Glutamatergic neuron (in vitro differentiated cells): Measurements from ENCODE around the gene GNPTAB. TPM values are rescaled to one million over a fixed set of nuclear protein-coding genes. Genes with fewer than 3 reads are reported as not detected.

Experiments
- DNase-seq: peaks from one replicate; pipeline ENCODE4 v3.0.0; 2022
- H3K27ac Mint-ChIP-seq: one replicate; pipeline ENCODE4 v1.8.0; 2020; ENCODE audit warnings: mild to moderate bottlenecking, mixed read lengths, inconsistent platforms; ENCODE audit not compliant: unreplicated experiment
- H3K27me3 Mint-ChIP-seq: one replicate; pipeline ENCODE4 v1.8.0; 2020; ENCODE audit warnings: mild to moderate bottlenecking, moderate library complexity, mixed read lengths, inconsistent platforms; ENCODE audit not compliant: unreplicated experiment
- H3K36me3 Mint-ChIP-seq: one replicate; pipeline ENCODE4 v1.8.0; 2020; ENCODE audit warnings: mild to moderate bottlenecking, mixed read lengths, inconsistent platforms; ENCODE audit not compliant: unreplicated experiment
- H3K4me1 Mint-ChIP-seq: one replicate; pipeline ENCODE4 v1.8.0; 2020; ENCODE audit warnings: mild to moderate bottlenecking, low read depth, mixed read lengths, inconsistent platforms; ENCODE audit not compliant: unreplicated experiment
- H3K4me3 Mint-ChIP-seq: one replicate; pipeline ENCODE4 v1.8.0; 2020; ENCODE audit warnings: mild to moderate bottlenecking, mixed read lengths, inconsistent platforms; ENCODE audit not compliant: unreplicated experiment
- H3K9me3 Mint-ChIP-seq: one replicate; pipeline ENCODE4 v1.8.0; 2020; ENCODE audit warnings: mild to moderate bottlenecking, moderate library complexity, mixed read lengths, inconsistent platforms; ENCODE audit not compliant: unreplicated experiment
- total RNA-seq: library from RNA; stranded (reverse); fragmentation: NEBNext Ultra II Directional; extraction: Animal tissue kit (Norgen Biotek cat#: 25700); gene quantifications from one replicate; pipeline ENCODE4 v1.2.1, GENCODE V29; 2021; ENCODE audit not compliant: unreplicated experiment
- TF ChIP-seq, protein P1 (sequence below): fragments of 200-600 bp; sonication (generic); IDR thresholded peaks from one replicate; pipeline ENCODE4 v1.5.0; 2021; ENCODE audit not compliant: partially characterized antibody, unreplicated experiment

GNPTAB gene
- total RNA-seq, 1 donor from 2014 or later = 20.6 TPM

DNA sequence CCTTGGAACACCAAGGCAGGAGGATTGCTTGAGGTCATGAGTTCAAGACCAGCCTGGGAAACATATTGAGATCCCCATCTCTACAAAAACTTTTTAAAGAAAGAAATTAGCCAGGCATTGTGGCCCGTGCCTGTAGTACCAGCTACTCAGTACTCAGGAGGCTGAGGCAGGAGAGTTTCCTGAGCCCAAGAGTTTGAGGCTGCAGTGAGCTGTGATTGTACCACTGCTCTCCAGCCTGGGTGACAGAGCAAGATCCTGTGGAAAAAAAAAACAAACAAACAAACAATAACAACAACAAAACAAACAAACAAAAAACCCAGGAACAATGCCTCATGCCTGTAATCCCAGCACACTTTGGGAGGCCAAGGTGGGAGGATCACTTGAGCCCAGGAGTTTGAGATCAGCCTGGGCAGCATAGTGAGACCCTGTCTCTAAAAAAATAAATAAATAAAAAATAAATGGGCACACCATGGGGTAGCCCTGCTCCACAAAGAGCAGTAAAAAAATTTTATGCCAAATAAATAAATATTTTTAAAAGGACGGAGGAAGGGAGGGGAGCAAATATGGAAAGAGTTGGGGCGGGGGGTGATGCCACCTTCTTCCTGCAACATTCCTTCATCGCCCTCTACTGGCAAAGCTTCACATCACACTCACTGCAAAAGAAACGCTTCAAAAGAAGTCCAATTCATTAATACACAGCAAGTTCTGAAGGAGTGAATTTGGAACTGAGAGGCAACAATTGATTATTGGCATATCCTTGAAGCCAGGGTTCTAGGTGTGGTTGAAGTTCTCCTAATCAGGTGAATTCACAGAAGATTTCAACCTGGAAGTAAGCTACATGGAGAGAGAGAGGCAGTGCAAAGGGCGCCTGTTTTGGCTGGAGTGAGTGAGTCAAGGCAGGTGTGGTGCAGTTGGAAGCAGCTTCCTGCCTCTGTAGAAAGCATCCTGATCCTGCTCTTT is 8.8 kb upstream of the GNPTAB start:
- Mint-ChIP-seq H3K36me3 (no peaks in the 10 kb centered on the region), H3K9me3 (no peaks in the 10 kb centered on the region), H3K27me3 (no peaks in the 10 kb centered on the region), H3K4me3 (no peak overlapping the region), H3K4me1 (no peaks in the 10 kb centered on the region), H3K27ac (no peak overlapping the region)
- DNase-seq = peak; percentile 64
- TF ChIP-seq, protein P1, sequence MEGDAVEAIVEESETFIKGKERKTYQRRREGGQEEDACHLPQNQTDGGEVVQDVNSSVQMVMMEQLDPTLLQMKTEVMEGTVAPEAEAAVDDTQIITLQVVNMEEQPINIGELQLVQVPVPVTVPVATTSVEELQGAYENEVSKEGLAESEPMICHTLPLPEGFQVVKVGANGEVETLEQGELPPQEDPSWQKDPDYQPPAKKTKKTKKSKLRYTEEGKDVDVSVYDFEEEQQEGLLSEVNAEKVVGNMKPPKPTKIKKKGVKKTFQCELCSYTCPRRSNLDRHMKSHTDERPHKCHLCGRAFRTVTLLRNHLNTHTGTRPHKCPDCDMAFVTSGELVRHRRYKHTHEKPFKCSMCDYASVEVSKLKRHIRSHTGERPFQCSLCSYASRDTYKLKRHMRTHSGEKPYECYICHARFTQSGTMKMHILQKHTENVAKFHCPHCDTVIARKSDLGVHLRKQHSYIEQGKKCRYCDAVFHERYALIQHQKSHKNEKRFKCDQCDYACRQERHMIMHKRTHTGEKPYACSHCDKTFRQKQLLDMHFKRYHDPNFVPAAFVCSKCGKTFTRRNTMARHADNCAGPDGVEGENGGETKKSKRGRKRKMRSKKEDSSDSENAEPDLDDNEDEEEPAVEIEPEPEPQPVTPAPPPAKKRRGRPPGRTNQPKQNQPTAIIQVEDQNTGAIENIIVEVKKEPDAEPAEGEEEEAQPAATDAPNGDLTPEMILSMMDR = peak; percentile 84

DNA sequence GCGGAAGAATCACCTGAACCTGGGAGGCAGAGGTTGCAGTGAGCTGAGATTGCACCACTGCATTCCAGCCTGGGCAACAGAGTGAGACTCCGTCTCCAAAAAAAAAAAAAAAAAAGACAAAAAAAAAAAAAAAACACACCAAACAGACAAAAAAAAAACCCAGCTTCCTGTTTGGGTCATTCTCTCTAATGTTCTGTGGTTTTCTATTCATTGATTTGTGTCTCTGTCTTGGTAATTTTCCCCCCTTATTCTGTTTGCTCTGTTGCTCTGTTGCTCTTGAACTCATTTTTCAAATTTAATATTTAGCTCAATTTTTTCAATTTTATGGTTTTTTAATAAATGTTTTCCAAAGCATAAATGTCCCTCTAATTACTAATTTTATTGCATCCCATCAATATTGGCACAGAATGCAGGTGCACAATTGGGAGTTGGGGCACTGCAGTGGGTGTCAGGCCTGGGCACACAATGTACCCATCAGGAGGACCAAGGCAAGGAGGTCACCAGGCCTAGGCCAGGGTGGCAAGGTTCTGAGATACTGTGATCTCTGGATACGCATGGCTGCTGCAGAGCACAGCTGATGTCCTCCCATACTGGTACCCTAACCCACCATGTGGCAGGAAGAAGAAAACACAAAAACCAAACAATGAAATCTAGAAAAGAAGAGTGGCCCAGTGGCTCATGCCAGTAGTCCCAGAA is 8.0 kb upstream of the GNPTAB start:
- no peaks in the 10 kb centered on the region for H3K4me1 Mint-ChIP-seq

DNA sequence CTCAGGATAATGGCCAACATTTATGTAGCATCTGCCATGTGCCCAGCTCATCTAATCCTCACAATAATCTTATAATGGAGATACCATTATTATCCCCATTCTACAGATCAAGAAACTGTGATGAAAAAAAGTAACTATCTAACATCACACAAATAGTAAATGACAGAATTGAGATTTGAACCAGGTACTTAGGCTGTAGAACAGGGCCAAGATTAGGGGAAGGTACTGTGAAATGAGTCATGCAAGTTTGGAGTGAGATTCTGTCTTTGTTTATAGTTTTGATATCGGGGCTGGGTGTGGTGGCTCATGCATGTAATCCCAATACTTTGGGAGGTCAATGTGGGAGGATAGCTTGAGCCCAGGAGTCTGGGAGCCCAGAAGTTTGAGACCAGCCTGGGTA is 1.3 kb upstream of the GNPTAB start:
- H3K9me3 Mint-ChIP-seq = no peaks in the 10 kb centered on the region
- no peak overlapping the region for H3K27ac Mint-ChIP-seq
- no peak for DNase-seq
- H3K27me3 Mint-ChIP-seq = peaks cover 2% of the 10 kb centered on the region
- H3K36me3 Mint-ChIP-seq = no peaks in the 10 kb centered on the region
- TF ChIP-seq, protein P1 = no peak
- H3K4me3 Mint-ChIP-seq = no peak overlapping the region
- H3K4me1 Mint-ChIP-seq = no peaks in the 10 kb centered on the region

More for the DNA sequence above, 8.0 kb upstream of the GNPTAB start:
- H3K4me3 Mint-ChIP-seq = no peak overlapping the region
- no peak overlapping the region for H3K27ac Mint-ChIP-seq
- no peaks in the 10 kb centered on the region for H3K36me3 Mint-ChIP-seq
- no peaks in the 10 kb centered on the region for H3K27me3 Mint-ChIP-seq
- DNase-seq = no peak
- H3K9me3 Mint-ChIP-seq = no peaks in the 10 kb centered on the region
- TF ChIP-seq, protein P1 = no peak

DNA sequence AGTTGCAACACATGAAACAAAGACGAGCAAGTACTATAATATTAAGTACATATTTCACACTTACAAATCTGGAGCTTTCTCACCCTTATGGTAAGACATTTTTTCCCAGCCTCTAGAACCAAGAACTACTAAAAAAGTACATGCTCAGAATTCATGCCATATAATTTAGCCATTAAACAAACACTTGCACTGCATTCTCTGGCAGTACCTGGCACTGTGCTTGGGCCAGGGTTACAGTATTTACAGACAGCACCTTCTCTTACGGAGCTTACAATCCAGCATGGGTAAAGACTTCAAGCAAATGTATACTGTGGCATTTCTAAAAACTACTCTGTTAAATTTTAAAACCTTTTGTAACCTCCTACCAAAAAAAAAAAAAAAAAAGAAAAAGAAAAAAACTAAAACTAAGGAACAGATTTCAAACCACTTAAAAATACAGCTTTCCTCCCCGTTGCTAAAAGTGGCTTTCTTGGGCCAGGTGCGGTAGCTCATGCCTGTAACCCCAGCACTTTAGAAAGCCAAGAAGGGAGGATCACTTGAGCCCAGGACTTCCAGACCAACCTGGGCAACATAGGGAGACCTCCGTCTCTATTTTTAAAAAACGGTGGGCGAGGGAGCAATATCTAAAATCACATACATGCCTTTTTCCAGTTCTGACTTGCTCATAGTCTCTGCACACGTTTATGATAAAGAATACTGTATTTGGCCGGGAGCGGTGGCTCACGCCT is 956 bp downstream of the GNPTAB start:
- Mint-ChIP-seq H3K4me1 (no peaks in the 10 kb centered on the region), H3K4me3 (peak overlapping the region; percentile 94), H3K36me3 (no peaks in the 10 kb centered on the region), H3K9me3 (no peaks in the 10 kb centered on the region), H3K27ac (peak overlapping the region; percentile 48), H3K27me3 (peaks cover 2% of the 10 kb centered on the region)
- DNase-seq = no peak
- TF ChIP-seq, protein P1 = no peak
